Kidney (tissue), 22 donors: ENCODE results near the gene HBZ. TPM values are rescaled to one million over a fixed set of nuclear protein-coding genes. Genes with fewer than 3 reads are reported as not detected.

Experiments used
- DNase-seq, 5 donors: peaks; one replicate each; pipeline ENCODE4 v3.0.0-alpha.2; 2013 to 2020
- FAIRE-seq: peaks from 2 replicates; lab custom pipeline; 2012; peaks lifted over from hg19 to GRCh38; lab: Jason Lieb, UNC
- H3K27ac ChIP-seq, 2 donors: one replicate each; pipeline ENCODE4 v1.7.0; 2013; ENCODE audit warnings: low read depth in 2 of 2, low read length in 2 of 2, inconsistent platforms in 1 of 2
- H3K27me3 ChIP-seq: one replicate; pipeline ENCODE4 v1.7.1; 2013; ENCODE audit warnings: low read length, inconsistent platforms; ENCODE audit not compliant: control insufficient read depth, insufficient read depth
- H3K36me3 ChIP-seq, 3 donors: one replicate each; pipeline versions ENCODE4 v1.7.0 to v1.7.1; 2013; ENCODE audit warnings: low read length in 3 of 3, control low read depth in 1 of 3, inconsistent platforms in 1 of 3; ENCODE audit not compliant: insufficient read depth in 3 of 3, control insufficient read depth in 2 of 3
- H3K4me1 ChIP-seq, 3 donors: one replicate each; pipeline versions ENCODE4 v1.7.0 to v1.7.1; 2013; ENCODE audit warnings: low read length in 3 of 3, inconsistent platforms in 1 of 3, low read depth in 1 of 3; ENCODE audit not compliant: control insufficient read depth in 2 of 3, insufficient read depth in 2 of 3
- H3K4me3 ChIP-seq, 3 donors: one replicate each; pipeline versions ENCODE4 v1.7.0 to v1.8.1; 2013; ENCODE audit warnings: low read length in 3 of 3, control low read depth in 1 of 3, inconsistent platforms in 1 of 3
- H3K9ac ChIP-seq, 3 donors: one replicate each; pipeline versions ENCODE4 v1.7.0 to v1.7.1; 2013; ENCODE audit warnings: low read length in 3 of 3, control low read depth in 1 of 3, inconsistent platforms in 1 of 3
- H3K9me3 ChIP-seq, 3 donors: one replicate each; pipeline versions ENCODE4 v1.7.0 to v1.7.1; 2013; ENCODE audit warnings: low read length in 3 of 3, control low read depth in 1 of 3, inconsistent platforms in 1 of 3; ENCODE audit not compliant: control insufficient read depth in 2 of 3, insufficient read depth in 1 of 3
- CTCF ChIP-seq: IDR thresholded peaks from 3 replicates; pipeline ENCODE4 v1.5.1; 2012; ENCODE audit warnings: mild to moderate bottlenecking, moderate library complexity, borderline replicate concordance; ENCODE audit not compliant: insufficient read depth; ENCODE audit errors: extremely low read depth
- intact Hi-C: fragments of 100-400 bp; cut with DNase I; formaldehyde crosslinking; loops from one replicate; pipeline ENCODE4 v1.11.1; 2022
- long read RNA-seq, 10 donors: library from polyadenylated mRNA in 1 of 10; unstranded in 1 of 10; transcript quantifications; one replicate each; pipeline ENCODE4 v2.0.0 and lab custom pipeline, GENCODE V29; 2021 to 2026
- polyA plus RNA-seq: library from polyadenylated mRNA; stranded (reverse); fragments of 350-450 nt; fragmentation: Illumina TruSeq; extraction: RNeasy Lipid Tissue Mini Kit (QIAGEN cat#74804); gene quantifications from one replicate; pipeline ENCODE4 v1.2.3, GENCODE V29; 2014; ENCODE audit warnings: low read depth, low replicate concordance; ENCODE audit not compliant: insufficient read depth
- total RNA-seq: library from RNA; stranded (reverse); fragmentation: NEBNext Ultra II Directional; extraction: Animal tissue kit (Norgen Biotek cat#: 25700); gene quantifications from one replicate; pipeline ENCODE4 v1.2.1, GENCODE V29; 2021
- donor health status: control.
- donor health status: control.
- donor health status: control.
- donor health status: control.
- donor health status: control.
- donor health status: DM: yes; HTN: yes; CAD: no.
- donor health status: Normal renal cell carcinoma (clear cell type).

HBZ gene
- total RNA-seq: not detected
- polyA plus RNA-seq: not detected
- long read RNA-seq, donor 1, partial matches to known transcripts: 0 of 2 reads
- long read RNA-seq, donor 1, other reads (novel, unspliced or antisense): 0 of 2 reads
- long read RNA-seq, donor 2, partial matches to known transcripts: 0 of 4 reads
- long read RNA-seq, donor 2, other reads (novel, unspliced or antisense): 0 of 4 reads
- long read RNA-seq, donor 3, partial matches to known transcripts: 0 of 3 reads
- long read RNA-seq, donor 3, other reads (novel, unspliced or antisense): 0 of 3 reads
- long read RNA-seq, donor 4, transcript HBZ-201 (3 exons, 755 nt): major isoform, 12 of 12 reads
- long read RNA-seq, donor 4, partial matches to known transcripts: 0 of 12 reads
- long read RNA-seq, donor 4, other reads (novel, unspliced or antisense): 0 of 12 reads
- long read RNA-seq, donor 5: 0 reads
- long read RNA-seq, donor 6, transcript HBZ-201 (3 exons, 755 nt): major isoform, 20 of 20 reads
- long read RNA-seq, donor 6, partial matches to known transcripts: 0 of 20 reads
- long read RNA-seq, donor 6, other reads (novel, unspliced or antisense): 0 of 20 reads
- long read RNA-seq, donor 7: 0 reads
- long read RNA-seq, donor 8, partial matches to known transcripts: 0 of 3 reads
- long read RNA-seq, donor 8, other reads (novel, unspliced or antisense): 0 of 3 reads
- long read RNA-seq, donor 9, partial matches to known transcripts: 0 of 1 reads
- long read RNA-seq, donor 9, other reads (novel, unspliced or antisense): 0 of 1 reads
- long read RNA-seq, donor 10, partial matches to known transcripts: 0 of 1 reads
- long read RNA-seq, donor 10, other reads (novel, unspliced or antisense): 0 of 1 reads

GRCh38 chr16:152141-153128 is at the start of gene HBZ:
Gene HBZ, plus strand, starts transcription at chr16:152644. Its CDS starts 266 bp downstream, at chr16:152910.
- peaks cover 12% of the 10 kb centered on the region for H3K27me3 ChIP-seq
- no peak within 1 kb of the TSS for H3K9ac ChIP-seq
- no peak within 1 kb of the TSS for H3K27ac ChIP-seq
- H3K4me3 ChIP-seq: no peak within 1 kb of the TSS
- DNase-seq (no peak), FAIRE-seq (no peak)
- no peaks in the 10 kb centered on the region for H3K36me3 ChIP-seq
- H3K9me3 ChIP-seq: no peaks in the 10 kb centered on the region
- intact Hi-C loops: no loop called here
- H3K4me1 ChIP-seq: peaks cover 0 to 4% (median 2%) of the 10 kb centered on the region in 3 donors
- no peak for TF ChIP-seq CTCF

GRCh38 chr16:104355-104754 is 48.1 kb upstream of the HBZ start:
- no peak overlapping the region for H3K27ac ChIP-seq
- peaks cover 0 to 4% (median 0%) of the 10 kb centered on the region in 3 donors for H3K36me3 ChIP-seq
- H3K4me1 ChIP-seq: peaks cover 0 to 18% (median 9%) of the 10 kb centered on the region in 3 donors
- intact Hi-C loops: no loop called here
- no peaks in the 10 kb centered on the region for H3K9me3 ChIP-seq
- H3K27me3 ChIP-seq: no peaks in the 10 kb centered on the region
- no peak for TF ChIP-seq CTCF
- no peak overlapping the region for H3K9ac ChIP-seq
- no peak for FAIRE-seq
- no peak overlapping the region for H3K4me3 ChIP-seq
- DNase-seq: no peak

GRCh38 chr16:104928-105327 is 47.5 kb upstream of the HBZ start:
- no peak overlapping the region for H3K9ac ChIP-seq
- intact Hi-C loops: no loop called here

More at GRCh38 chr16:104928-105327, 47.5 kb upstream of the HBZ start:
- no peak overlapping the region for H3K4me3 ChIP-seq
- TF ChIP-seq CTCF: no peak
- H3K4me1 ChIP-seq: peaks cover 0 to 18% (median 9%) of the 10 kb centered on the region in 3 donors
- DNase-seq (no peak), FAIRE-seq (no peak)
- H3K36me3 ChIP-seq: peaks cover 0 to 7% (median 0%) of the 10 kb centered on the region in 3 donors
- H3K27ac ChIP-seq: no peak overlapping the region
- no peaks in the 10 kb centered on the region for H3K9me3 ChIP-seq
- H3K27me3 ChIP-seq: no peaks in the 10 kb centered on the region
